DND-41 (cell line): ENCODE results near the gene DRC1.

Experiments used
- CTCF ChIP-seq: IDR thresholded peaks from 2 replicates; pipeline ENCODE4 v1.5.1; 2012; ENCODE audit warnings: borderline replicate concordance, low read length, moderate library complexity, mild to moderate bottlenecking; ENCODE audit not compliant: poor library complexity, severe bottlenecking; ENCODE audit errors: extremely low read depth
- EZH2 ChIP-seq: IDR thresholded peaks from 3 replicates; pipeline ENCODE4 v1.6.1; 2012; ENCODE audit warnings: borderline replicate concordance, low read depth, mild to moderate bottlenecking, moderate library complexity, low read length, inconsistent platforms; ENCODE audit not compliant: severe bottlenecking

- no peak for TF ChIP-seq CTCF
- TF ChIP-seq EZH2, result no peak
These were observed 65.1 kb downstream of the DRC1 start for GRCh38 chr2:26466662-26467310.
